ENCODE data around the gene WWOX. TPM values are rescaled to one million over a fixed set of nuclear protein-coding genes. Genes with fewer than 3 reads are reported as not detected.

Gene WWOX
- total and polyA plus RNA-seq, 2 donors (not counting 3 experiments of a cell fraction or from before 2014, with no cell fraction given) = 6.2 to 12.5 TPM

GRCh38 chr16:79250502-79251098, 1151.1 kb downstream of the WWOX start:
- no peak overlapping the region for H3K4me3 ChIP-seq (replicated peaks in 1 of 3; ENCODE audit: insufficient read depth in 1 of 3, low read depth in 1 of 3, low read length in 3 of 3)

More at GRCh38 chr16:79250502-79251098, 1151.1 kb downstream of the WWOX start:
- Histone ChIP-seq H3K4me2 (ENCODE audit: insufficient read depth, low read length) (no peak overlapping the region), H3K9me3 (replicated peaks; ENCODE audit: control insufficient read depth, insufficient read depth, low read length) (peaks cover 2% of the 10 kb centered on the region), H4K20me1 (replicated peaks; ENCODE audit: control insufficient read depth, extremely low read depth, insufficient read depth, low read length) (no peaks in the 10 kb centered on the region), H3K36me3 (ENCODE audit: control insufficient read depth in 2 of 2, extremely low read depth in 1 of 2, insufficient read depth in 2 of 2, low read length in 2 of 2) (no peaks in the 10 kb centered on the region), H3K4me1 (ENCODE audit: control insufficient read depth, extremely low read depth, insufficient read depth, low read length) (no peaks in the 10 kb centered on the region), H3K9ac (replicated peaks; ENCODE audit: extremely low read depth, insufficient read depth, low read length) (no peak overlapping the region), H2AFZ (ENCODE audit: low read depth, low read length) (no peak overlapping the region), H3K27me3 (ENCODE audit: control insufficient read depth in 2 of 2, insufficient read depth in 2 of 2, low read length in 2 of 2) (no peaks in the 10 kb centered on the region), H3K79me2 (ENCODE audit: control insufficient read depth, insufficient read depth, low read length) (no peaks in the 10 kb centered on the region), H3K9me1 (replicated peaks; ENCODE audit: control insufficient read depth, extremely low read depth, insufficient read depth, low read length) (no peaks in the 10 kb centered on the region), H3K27ac (ENCODE audit: insufficient read depth, low read depth, low read length) (no peak overlapping the region)
- TF ChIP-seq POLR2AphosphoS5 (IDR thresholded peaks at IDR 0.05; ENCODE audit: insufficient read depth, low read depth, low read length) (no peak), FOS (IDR thresholded peaks at IDR 0.05; ENCODE audit: borderline replicate concordance, insufficient read depth, low read length) (no peak), EZH2 (IDR thresholded peaks at IDR 0.05; ENCODE audit: borderline replicate concordance, low read depth, low read length, severe bottlenecking) (no peak), GATA2 (IDR thresholded peaks at IDR 0.05; ENCODE audit: insufficient read depth, insufficient read length, low read depth, low read length) (no peak), MYC (IDR thresholded peaks at IDR 0.05; ENCODE audit: low read depth, low read length) (no peak), MAX (IDR thresholded peaks at IDR 0.05; ENCODE audit: insufficient read depth, insufficient read length) (no peak), POLR2A (IDR thresholded peaks at IDR 0.05; ENCODE audit: low read depth, low read length) (no peak), JUN (IDR thresholded peaks at IDR 0.05; ENCODE audit: borderline replicate concordance, insufficient read depth, insufficient read length, low read depth) (no peak), CTCF (IDR thresholded peaks at IDR 0.05; ENCODE audit: extremely low read depth in 1 of 2, insufficient read depth in 1 of 2, low read depth in 1 of 2, low read length in 2 of 2) (no peak)
- POLR2A ChIA-PET = no interaction called here
- intact Hi-C loops (cut with micrococcal nuclease) (no loop called here), dilution Hi-C loops (cut with MboI; ENCODE audit: extremely low pct_ligation_motif_present, low sequenced_read_pairs) (no loop called here)
- FAIRE-seq = no peak
- no peak for DNase-seq (ENCODE audit: low read depth, low spot score)
- BruUV-seq (replicated peaks) = no TSS peak
- CTCF ChIA-PET = no interaction called here
